Mesothelial cell of epicardium (in vitro differentiated cells): ENCODE measurements around the gene AKR1B1. TPM values are rescaled to one million over a fixed set of nuclear protein-coding genes. Genes with fewer than 3 reads are reported as not detected.

Experiments
- DNase-seq, 2 experiments: peaks; one replicate each; pipeline ENCODE4 v3.0.0; 2021; ENCODE audit warnings: low spot score in 2 of 2; ENCODE audit not compliant: unreplicated experiment in 2 of 2
- H3K27ac Mint-ChIP-seq: 2 replicates; pipeline ENCODE4 v1.8.0; 2021; ENCODE audit warnings: mixed read lengths
- H3K27me3 Mint-ChIP-seq: 2 replicates; pipeline ENCODE4 v1.8.0; 2021; ENCODE audit warnings: low read depth, mixed read lengths
- H3K36me3 Mint-ChIP-seq: 2 replicates; pipeline ENCODE4 v1.8.0; 2021; ENCODE audit warnings: mixed read lengths
- H3K4me1 Mint-ChIP-seq: 2 replicates; pipeline ENCODE4 v1.8.0; 2021; ENCODE audit warnings: mixed read lengths
- H3K4me3 Mint-ChIP-seq: 2 replicates; pipeline ENCODE4 v1.8.0; 2021; ENCODE audit warnings: mild to moderate bottlenecking, moderate library complexity, mixed read lengths
- H3K9me3 Mint-ChIP-seq: 2 replicates; pipeline ENCODE4 v1.8.0; 2021; ENCODE audit warnings: mixed read lengths
- CTCF ChIP-seq: fragments of 200-600 bp; sonication (generic); IDR thresholded peaks from one replicate; pipeline ENCODE4 v1.5.0; 2021; ENCODE audit warnings: antibody characterized with exemption; ENCODE audit not compliant: unreplicated experiment
- total RNA-seq: library from RNA; stranded (reverse); gene quantifications from 3 replicates; pipeline ENCODE4 v1.2.1, GENCODE V29; 2021

The AKR1B1 gene
- total RNA-seq, 1 donor from 2014 or later = 91.9 TPM

GRCh38 chr7:134444961-134445315 lies 14.0 kb downstream of the AKR1B1 start:
- Mint-ChIP-seq H3K4me1 (peaks cover 9% of the 10 kb centered on the region), H3K27ac (no peak overlapping the region), H3K27me3 (no peaks in the 10 kb centered on the region), H3K36me3 (peaks cover 62% of the 10 kb centered on the region), H3K9me3 (no peaks in the 10 kb centered on the region), H3K4me3 (no peak overlapping the region)
- no peak for DNase-seq
- no peak for TF ChIP-seq CTCF

GRCh38 chr7:134444198-134444960 lies 14.5 kb downstream of the AKR1B1 start:
- Mint-ChIP-seq H3K4me3 (no peak overlapping the region), H3K4me1 (peaks cover 9% of the 10 kb centered on the region), H3K9me3 (no peaks in the 10 kb centered on the region), H3K27me3 (no peaks in the 10 kb centered on the region), H3K27ac (peak overlapping the region; percentile 51), H3K36me3 (peaks cover 64% of the 10 kb centered on the region)
- no peak for TF ChIP-seq CTCF
- no peak for DNase-seq

GRCh38 chr7:134443396-134444070 lies 15.4 kb downstream of the AKR1B1 start:
- Mint-ChIP-seq H3K9me3 (peaks cover 3% of the 10 kb centered on the region), H3K36me3 (peaks cover 66% of the 10 kb centered on the region), H3K27ac (no peak overlapping the region), H3K4me3 (no peak overlapping the region), H3K27me3 (no peaks in the 10 kb centered on the region), H3K4me1 (peaks cover 9% of the 10 kb centered on the region)
- no peak for TF ChIP-seq CTCF
- DNase-seq = no peak

- no peaks in the 10 kb centered on the region for H3K27me3 Mint-ChIP-seq
- no peak overlapping the region for H3K27ac Mint-ChIP-seq
- H3K36me3 Mint-ChIP-seq = peaks cover 66% of the 10 kb centered on the region
- H3K4me3 Mint-ChIP-seq = no peak overlapping the region
- DNase-seq = no peak
- H3K9me3 Mint-ChIP-seq = peaks cover 8% of the 10 kb centered on the region
- no peak for TF ChIP-seq CTCF
- H3K4me1 Mint-ChIP-seq = peaks cover 9% of the 10 kb centered on the region
These were observed 16.3 kb downstream of the AKR1B1 start for GRCh38 chr7:134442441-134443220.

GRCh38 chr7:134441264-134441663 lies 17.6 kb downstream of the AKR1B1 start:
- Mint-ChIP-seq H3K9me3 (peaks cover 19% of the 10 kb centered on the region), H3K4me1 (peaks cover 9% of the 10 kb centered on the region), H3K27me3 (no peaks in the 10 kb centered on the region), H3K4me3 (no peak overlapping the region), H3K27ac (no peak overlapping the region), H3K36me3 (peaks cover 67% of the 10 kb centered on the region)
- no peak for TF ChIP-seq CTCF
- no peak for DNase-seq
